Neural progenitor cell (in vitro differentiated cells): ENCODE measurements around the gene OTOGL.

Experiments
- CTCF ChIP-seq: fragments of 200-600 bp; sonication (generic); IDR thresholded peaks from 2 replicates; pipeline ENCODE4 v1.5.1; 2017; ENCODE audit warnings: antibody characterized with exemption, mild to moderate bottlenecking
- EZH2 ChIP-seq: fragments of 200-600 bp; sonication (generic); IDR thresholded peaks from 2 replicates; pipeline ENCODE4 v1.6.1; 2017; ENCODE audit warnings: antibody characterized with exemption, mild to moderate bottlenecking, moderate library complexity

- TF ChIP-seq CTCF = no peak
- no peak for TF ChIP-seq EZH2
Observed at GRCh38 chr12:80121661-80122060, 22.3 kb downstream of the OTOGL start.
